ENCODE data around the gene CD300LD.

CD300LD gene

GRCh38 chr17:74618451-74618850, 26.4 kb upstream of the CD300LD start:
- no peak for ATAC-seq

GRCh38 chr17:74616696-74617095, 24.6 kb upstream of the CD300LD start:
- ATAC-seq = no peak; the same call in 2 of the 3 replicates
- TF ChIP-seq ZNF8 (CRISPR knock-in tag; IDR thresholded peaks at IDR 0.05) = no peak
- no peak for TF ChIP-seq ARNTL (CRISPR knock-in tag; IDR thresholded peaks at IDR 0.05; ENCODE audit: borderline replicate concordance, low read depth)
- TF ChIP-seq CSDC2 (CRISPR knock-in tag; IDR thresholded peaks at IDR 0.05) = no peak
- no peak for TF ChIP-seq POU6F1 (CRISPR knock-in tag; IDR thresholded peaks at IDR 0.05; ENCODE audit: borderline replicate concordance, low read depth)
- no peak for TF ChIP-seq ZNF565 (CRISPR knock-in tag; conservative IDR thresholded peaks at IDR 0.05; ENCODE audit: low read depth)
- TF ChIP-seq TSHZ2 (CRISPR knock-in tag; IDR thresholded peaks at IDR 0.05) = no peak
- TF ChIP-seq RARB (CRISPR knock-in tag; IDR thresholded peaks at IDR 0.05) = no peak

More at GRCh38 chr17:74618451-74618850, 26.4 kb upstream of the CD300LD start:
- TF ChIP-seq PPARA (CRISPR knock-in tag; IDR thresholded peaks at IDR 0.05; ENCODE audit: borderline replicate concordance) (no peak), RARB (CRISPR knock-in tag; IDR thresholded peaks at IDR 0.05) (no peak), TSHZ2 (CRISPR knock-in tag; IDR thresholded peaks at IDR 0.05) (no peak), CREB5 (CRISPR knock-in tag; IDR thresholded peaks at IDR 0.05; ENCODE audit: low read depth) (no peak), ZC3H10 (CRISPR knock-in tag; IDR thresholded peaks at IDR 0.05) (no peak), BACH2 (CRISPR knock-in tag; IDR thresholded peaks at IDR 0.05; ENCODE audit: borderline replicate concordance) (no peak), PATZ1 (CRISPR knock-in tag; IDR thresholded peaks at IDR 0.05; ENCODE audit: borderline replicate concordance) (no peak), ZFP3 (CRISPR knock-in tag; IDR thresholded peaks at IDR 0.05) (no peak), ESRRG (CRISPR knock-in tag; IDR thresholded peaks at IDR 0.05) (no peak), OSR1 (CRISPR knock-in tag; IDR thresholded peaks at IDR 0.05) (no peak), GLIS3 (CRISPR knock-in tag; IDR thresholded peaks at IDR 0.05) (no peak), TOX (CRISPR knock-in tag; IDR thresholded peaks at IDR 0.05; ENCODE audit: borderline replicate concordance) (no peak), CSRNP3 (CRISPR knock-in tag; IDR thresholded peaks at IDR 0.05) (no peak), ZFP30 (CRISPR knock-in tag; IDR thresholded peaks at IDR 0.05) (no peak), POU6F1 (CRISPR knock-in tag; IDR thresholded peaks at IDR 0.05; ENCODE audit: borderline replicate concordance, low read depth) (no peak), ISL1 (CRISPR knock-in tag; IDR thresholded peaks at IDR 0.05) (no peak)
